Measurements from ENCODE around the gene NTRK2. TPM values are rescaled to one million over a fixed set of nuclear protein-coding genes. Genes with fewer than 3 reads are reported as not detected.

NTRK2 gene
- total RNA-seq, 1 donor from 2014 or later = 65.0 TPM

DNA sequence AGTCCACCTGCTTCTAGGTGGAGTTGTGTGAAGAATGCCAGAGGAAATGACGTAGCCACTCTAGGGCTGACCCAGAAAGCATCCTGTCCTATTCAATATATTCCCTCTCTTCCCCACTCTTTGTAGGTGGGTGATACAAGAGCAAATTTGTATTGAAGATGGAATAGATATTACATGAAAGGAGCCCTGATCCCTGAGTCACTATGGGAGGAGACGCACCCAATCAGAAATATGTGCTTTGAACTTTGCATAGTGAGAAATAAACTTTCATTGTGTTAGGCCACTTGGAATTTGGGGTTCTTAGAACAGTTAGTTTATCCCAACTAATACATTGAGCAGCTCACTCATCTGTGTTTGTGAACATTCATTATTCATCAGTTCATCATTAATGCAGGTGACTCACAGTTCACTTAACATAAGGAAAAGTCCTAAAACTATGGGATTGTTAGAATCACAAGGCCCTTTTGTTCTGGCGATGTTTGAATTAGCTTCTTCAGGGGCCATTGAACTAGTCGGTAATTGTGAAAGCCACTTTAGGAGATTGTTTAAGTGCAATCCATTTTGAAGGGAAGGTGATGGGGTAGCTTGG, 26.9 kb upstream of the NTRK2 start:
- H3K36me3 Mint-ChIP-seq = peaks cover 2% of the 10 kb centered on the region
- no peaks in the 10 kb centered on the region for H3K4me1 Mint-ChIP-seq
- no peak overlapping the region for H3K4me3 Mint-ChIP-seq
- no peak for DNase-seq (ENCODE audit: low spot score in 2 of 2, unreplicated experiment in 2 of 2)
- no peaks in the 10 kb centered on the region for H3K27me3 Mint-ChIP-seq (ENCODE audit: low read depth)
- no peak overlapping the region for H3K27ac Mint-ChIP-seq
- peaks cover 27% of the 10 kb centered on the region for H3K9me3 Mint-ChIP-seq
- TF ChIP-seq, protein P1, sequence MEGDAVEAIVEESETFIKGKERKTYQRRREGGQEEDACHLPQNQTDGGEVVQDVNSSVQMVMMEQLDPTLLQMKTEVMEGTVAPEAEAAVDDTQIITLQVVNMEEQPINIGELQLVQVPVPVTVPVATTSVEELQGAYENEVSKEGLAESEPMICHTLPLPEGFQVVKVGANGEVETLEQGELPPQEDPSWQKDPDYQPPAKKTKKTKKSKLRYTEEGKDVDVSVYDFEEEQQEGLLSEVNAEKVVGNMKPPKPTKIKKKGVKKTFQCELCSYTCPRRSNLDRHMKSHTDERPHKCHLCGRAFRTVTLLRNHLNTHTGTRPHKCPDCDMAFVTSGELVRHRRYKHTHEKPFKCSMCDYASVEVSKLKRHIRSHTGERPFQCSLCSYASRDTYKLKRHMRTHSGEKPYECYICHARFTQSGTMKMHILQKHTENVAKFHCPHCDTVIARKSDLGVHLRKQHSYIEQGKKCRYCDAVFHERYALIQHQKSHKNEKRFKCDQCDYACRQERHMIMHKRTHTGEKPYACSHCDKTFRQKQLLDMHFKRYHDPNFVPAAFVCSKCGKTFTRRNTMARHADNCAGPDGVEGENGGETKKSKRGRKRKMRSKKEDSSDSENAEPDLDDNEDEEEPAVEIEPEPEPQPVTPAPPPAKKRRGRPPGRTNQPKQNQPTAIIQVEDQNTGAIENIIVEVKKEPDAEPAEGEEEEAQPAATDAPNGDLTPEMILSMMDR (IDR thresholded peaks at IDR 0.05; ENCODE audit: unreplicated experiment) = no peak

DNA sequence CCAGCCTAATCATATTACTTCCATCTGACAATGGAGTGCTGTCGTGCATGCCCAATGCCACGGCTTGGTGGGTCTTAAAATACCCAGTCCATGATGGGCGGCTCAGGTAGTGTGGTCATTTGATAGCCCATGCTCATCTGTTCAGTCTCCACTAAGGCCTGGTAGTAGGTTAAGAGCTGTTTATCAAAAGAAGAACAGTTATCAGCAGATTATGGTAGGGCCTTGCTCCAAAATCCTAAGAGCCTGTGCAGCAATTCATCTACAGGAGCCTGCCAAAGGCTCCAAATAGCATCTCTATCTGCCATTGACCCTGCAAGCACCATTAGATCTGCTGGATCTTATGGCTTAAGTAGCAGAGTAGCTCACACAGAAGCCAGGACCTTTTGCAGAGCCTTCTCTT, 21.8 kb upstream of the NTRK2 start:
- Mint-ChIP-seq H3K36me3 (no peaks in the 10 kb centered on the region), H3K9me3 (peaks cover 15% of the 10 kb centered on the region), H3K4me1 (no peaks in the 10 kb centered on the region), H3K27me3 (ENCODE audit: low read depth) (no peaks in the 10 kb centered on the region), H3K4me3 (no peak overlapping the region), H3K27ac (no peak overlapping the region)
- TF ChIP-seq, protein P1 (IDR thresholded peaks at IDR 0.05; ENCODE audit: unreplicated experiment) = no peak
- DNase-seq (ENCODE audit: low spot score in 2 of 2, unreplicated experiment in 2 of 2) = no peak

DNA sequence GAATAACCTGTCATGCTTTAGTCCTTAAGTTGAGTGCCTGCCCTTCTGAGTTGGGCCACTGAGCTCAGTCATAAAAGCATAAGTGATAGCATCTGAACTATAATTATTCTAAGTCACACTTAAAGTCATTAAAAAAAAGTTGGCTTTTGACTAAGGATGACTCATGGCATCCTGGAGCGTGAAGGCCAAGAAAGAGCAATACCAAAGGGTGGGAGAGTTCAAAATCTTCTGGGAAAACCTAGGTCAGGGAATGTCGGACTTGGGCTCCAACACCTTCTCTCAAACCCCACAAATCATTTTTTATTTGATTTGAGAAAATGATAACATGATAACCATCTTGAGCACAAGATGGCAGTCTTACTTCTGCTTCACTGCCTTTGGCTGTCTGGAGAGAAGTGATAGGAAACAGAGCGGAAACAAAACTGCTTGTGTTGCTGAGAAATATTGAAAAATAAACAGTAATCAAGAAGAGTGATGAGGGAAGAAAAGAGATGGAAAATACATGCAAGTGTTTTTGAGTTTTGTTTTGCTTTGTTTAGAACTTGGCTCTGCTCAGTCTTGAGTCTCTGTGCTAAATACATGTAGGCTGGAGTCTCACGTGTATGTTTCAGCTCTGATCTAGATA, 16.9 kb upstream of the NTRK2 start:
- TF ChIP-seq, protein P1 (IDR thresholded peaks at IDR 0.05; ENCODE audit: unreplicated experiment) = no peak
- no peak for DNase-seq (ENCODE audit: low spot score in 2 of 2, unreplicated experiment in 2 of 2)
- Mint-ChIP-seq H3K36me3 (no peaks in the 10 kb centered on the region), H3K4me1 (no peaks in the 10 kb centered on the region), H3K4me3 (no peak overlapping the region), H3K27me3 (ENCODE audit: low read depth) (no peaks in the 10 kb centered on the region), H3K27ac (no peak overlapping the region), H3K9me3 (peaks cover 15% of the 10 kb centered on the region)

DNA sequence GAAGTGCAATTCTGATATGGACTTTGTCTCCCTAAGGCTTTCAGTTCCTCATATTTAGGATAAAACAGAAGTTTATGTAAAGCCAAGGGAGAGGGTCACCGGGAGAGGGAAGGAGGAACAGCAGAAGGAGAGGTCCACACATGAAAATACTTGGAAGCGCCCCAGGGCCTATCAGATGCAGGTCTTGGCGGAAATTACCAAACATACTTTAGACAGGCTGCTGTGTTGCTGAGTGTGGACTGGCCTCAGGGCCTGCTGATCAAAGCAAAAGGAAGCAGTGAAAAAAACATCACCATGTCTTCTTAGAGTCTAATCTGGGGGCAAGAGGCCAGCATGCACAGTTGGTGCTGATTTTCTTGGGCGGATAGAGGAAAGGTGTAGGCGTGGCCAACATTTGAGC, 14.1 kb upstream of the NTRK2 start:
- H3K27me3 Mint-ChIP-seq (ENCODE audit: low read depth) = no peaks in the 10 kb centered on the region
- DNase-seq (ENCODE audit: low spot score in 2 of 2, unreplicated experiment in 2 of 2) = no peak
- TF ChIP-seq, protein P1 (IDR thresholded peaks at IDR 0.05; ENCODE audit: unreplicated experiment) = no peak
- no peaks in the 10 kb centered on the region for H3K36me3 Mint-ChIP-seq
- no peak overlapping the region for H3K27ac Mint-ChIP-seq
- peaks cover 10% of the 10 kb centered on the region for H3K9me3 Mint-ChIP-seq
- no peaks in the 10 kb centered on the region for H3K4me1 Mint-ChIP-seq
- H3K4me3 Mint-ChIP-seq = no peak overlapping the region

DNA sequence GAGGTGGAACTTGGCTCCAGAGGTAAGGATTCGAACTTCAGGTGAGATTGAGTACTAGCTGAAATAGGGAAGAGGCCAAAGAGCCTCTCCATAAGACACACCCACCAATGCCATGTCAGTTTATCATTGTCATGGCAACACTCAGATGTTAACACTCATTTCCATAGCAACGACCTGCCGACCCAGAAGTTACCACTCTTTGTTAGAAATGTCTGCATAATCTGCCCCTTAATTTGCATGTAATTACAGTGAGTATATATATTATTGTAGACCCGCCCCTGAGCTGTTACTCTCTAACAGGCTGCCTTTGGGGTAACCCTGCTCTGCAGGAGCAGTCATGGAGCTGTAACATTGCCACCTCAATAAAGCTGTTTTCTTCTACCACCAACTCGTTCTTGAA, 10.2 kb upstream of the NTRK2 start:
- Mint-ChIP-seq H3K4me1 (no peaks in the 10 kb centered on the region), H3K27ac (no peak overlapping the region), H3K36me3 (no peaks in the 10 kb centered on the region), H3K4me3 (no peak overlapping the region), H3K27me3 (ENCODE audit: low read depth) (no peaks in the 10 kb centered on the region), H3K9me3 (peaks cover 8% of the 10 kb centered on the region)
- no peak for DNase-seq (ENCODE audit: low spot score in 2 of 2, unreplicated experiment in 2 of 2)
- TF ChIP-seq, protein P1 (IDR thresholded peaks at IDR 0.05; ENCODE audit: unreplicated experiment) = no peak
